ENCODE data around the gene ERBB2.

ERBB2 gene

GRCh38 chr17:39674179-39674578 is 25.7 kb upstream of the ERBB2 start:
- no peaks in the 10 kb centered on the region for H3K4me1 ChIP-seq (ENCODE audit: control insufficient read depth, insufficient read depth, low read length, unreplicated experiment)
- no peak overlapping the region for H3K4me3 ChIP-seq (ENCODE audit: low read depth, low read length)
- H3K27ac ChIP-seq (ENCODE audit: low read depth, low read length): no peak overlapping the region
- H3K79me2 ChIP-seq (ENCODE audit: control insufficient read depth, insufficient read depth, low read length, unreplicated experiment): no peaks in the 10 kb centered on the region
- H3K27me3 ChIP-seq (ENCODE audit: insufficient read depth, low read length): peaks cover 7% of the 10 kb centered on the region; the same call in 1 of the 2 replicates
- no peak overlapping the region for H2AFZ ChIP-seq (ENCODE audit: low read length, unreplicated experiment)
- no peaks in the 10 kb centered on the region for H3K36me3 ChIP-seq (ENCODE audit: insufficient read depth, low read length)

- Histone ChIP-seq H3K79me2 (ENCODE audit: control insufficient read depth, insufficient read depth, low read length, unreplicated experiment) (no peaks in the 10 kb centered on the region), H3K4me1 (ENCODE audit: control insufficient read depth, insufficient read depth, low read length, unreplicated experiment) (no peaks in the 10 kb centered on the region), H3K27ac (ENCODE audit: low read depth, low read length) (no peak overlapping the region), H3K36me3 (ENCODE audit: insufficient read depth, low read length) (no peaks in the 10 kb centered on the region), H3K4me3 (ENCODE audit: low read depth, low read length) (no peak overlapping the region), H2AFZ (ENCODE audit: low read length, unreplicated experiment) (no peak overlapping the region), H3K27me3 (ENCODE audit: insufficient read depth, low read length) (0 out of 2 replicates have a peak, but pooled peaks cover 3% of the 10 kb centered on the region)
Measured at GRCh38 chr17:39674702-39675389, 25.0 kb upstream of the ERBB2 start.

GRCh38 chr17:39675390-39676082 is 24.3 kb upstream of the ERBB2 start:
- Histone ChIP-seq H3K4me3 (ENCODE audit: low read depth, low read length) (no peak overlapping the region), H3K4me1 (ENCODE audit: control insufficient read depth, insufficient read depth, low read length, unreplicated experiment) (no peaks in the 10 kb centered on the region), H3K27me3 (ENCODE audit: insufficient read depth, low read length) (0 out of 2 replicates have a peak, but pooled peaks cover 1% of the 10 kb centered on the region), H2AFZ (ENCODE audit: low read length, unreplicated experiment) (no peak overlapping the region), H3K27ac (ENCODE audit: low read depth, low read length) (no peak overlapping the region), H3K79me2 (ENCODE audit: control insufficient read depth, insufficient read depth, low read length, unreplicated experiment) (no peaks in the 10 kb centered on the region), H3K36me3 (ENCODE audit: insufficient read depth, low read length) (no peaks in the 10 kb centered on the region)

- Histone ChIP-seq H3K4me1 (ENCODE audit: control insufficient read depth, insufficient read depth, low read length, unreplicated experiment) (no peaks in the 10 kb centered on the region), H3K4me3 (ENCODE audit: low read depth, low read length) (no peak overlapping the region), H3K27me3 (ENCODE audit: insufficient read depth, low read length) (no peaks in the 10 kb centered on the region), H3K79me2 (ENCODE audit: control insufficient read depth, insufficient read depth, low read length, unreplicated experiment) (no peaks in the 10 kb centered on the region), H3K36me3 (ENCODE audit: insufficient read depth, low read length) (no peaks in the 10 kb centered on the region), H2AFZ (ENCODE audit: low read length, unreplicated experiment) (no peak overlapping the region), H3K27ac (ENCODE audit: low read depth, low read length) (no peak overlapping the region)
Measured at GRCh38 chr17:39676198-39676819, 23.6 kb upstream of the ERBB2 start.

- Histone ChIP-seq H3K4me3 (ENCODE audit: low read depth, low read length) (no peak overlapping the region), H3K79me2 (ENCODE audit: control insufficient read depth, insufficient read depth, low read length, unreplicated experiment) (no peaks in the 10 kb centered on the region), H3K27ac (ENCODE audit: low read depth, low read length) (no peak overlapping the region), H3K4me1 (ENCODE audit: control insufficient read depth, insufficient read depth, low read length, unreplicated experiment) (no peaks in the 10 kb centered on the region), H2AFZ (ENCODE audit: low read length, unreplicated experiment) (no peak overlapping the region), H3K36me3 (ENCODE audit: insufficient read depth, low read length) (no peaks in the 10 kb centered on the region), H3K27me3 (ENCODE audit: insufficient read depth, low read length) (no peaks in the 10 kb centered on the region)
Measured at GRCh38 chr17:39677072-39677471, 22.8 kb upstream of the ERBB2 start.

GRCh38 chr17:39677542-39678339 is 22.1 kb upstream of the ERBB2 start:
- Histone ChIP-seq H3K36me3 (ENCODE audit: insufficient read depth, low read length) (no peaks in the 10 kb centered on the region), H3K27me3 (ENCODE audit: insufficient read depth, low read length) (no peaks in the 10 kb centered on the region), H3K79me2 (ENCODE audit: control insufficient read depth, insufficient read depth, low read length, unreplicated experiment) (no peaks in the 10 kb centered on the region), H3K27ac (ENCODE audit: low read depth, low read length) (no peak overlapping the region), H3K4me1 (ENCODE audit: control insufficient read depth, insufficient read depth, low read length, unreplicated experiment) (no peaks in the 10 kb centered on the region), H2AFZ (ENCODE audit: low read length, unreplicated experiment) (no peak overlapping the region), H3K4me3 (ENCODE audit: low read depth, low read length) (no peak overlapping the region)

GRCh38 chr17:39678340-39679116 is 21.3 kb upstream of the ERBB2 start:
- Histone ChIP-seq H3K36me3 (ENCODE audit: insufficient read depth, low read length) (no peaks in the 10 kb centered on the region), H3K4me3 (ENCODE audit: low read depth, low read length) (no peak overlapping the region), H3K4me1 (ENCODE audit: control insufficient read depth, insufficient read depth, low read length, unreplicated experiment) (no peaks in the 10 kb centered on the region), H3K27ac (ENCODE audit: low read depth, low read length) (no peak overlapping the region), H2AFZ (ENCODE audit: low read length, unreplicated experiment) (no peak overlapping the region), H3K27me3 (ENCODE audit: insufficient read depth, low read length) (no peaks in the 10 kb centered on the region), H3K79me2 (ENCODE audit: control insufficient read depth, insufficient read depth, low read length, unreplicated experiment) (no peaks in the 10 kb centered on the region)

GRCh38 chr17:39679521-39680192 is 20.2 kb upstream of the ERBB2 start:
- Histone ChIP-seq H3K79me2 (ENCODE audit: control insufficient read depth, insufficient read depth, low read length, unreplicated experiment) (no peaks in the 10 kb centered on the region), H3K36me3 (ENCODE audit: insufficient read depth, low read length) (no peaks in the 10 kb centered on the region), H3K27me3 (ENCODE audit: insufficient read depth, low read length) (no peaks in the 10 kb centered on the region), H2AFZ (ENCODE audit: low read length, unreplicated experiment) (no peak overlapping the region), H3K4me1 (ENCODE audit: control insufficient read depth, insufficient read depth, low read length, unreplicated experiment) (no peaks in the 10 kb centered on the region), H3K27ac (ENCODE audit: low read depth, low read length) (no peak overlapping the region), H3K4me3 (ENCODE audit: low read depth, low read length) (no peak overlapping the region)

GRCh38 chr17:39683295-39683939 is 16.4 kb upstream of the ERBB2 start:
- Histone ChIP-seq H3K4me3 (ENCODE audit: low read depth, low read length) (no peak overlapping the region), H3K27ac (ENCODE audit: low read depth, low read length) (no peak overlapping the region), H3K36me3 (ENCODE audit: insufficient read depth, low read length) (no peaks in the 10 kb centered on the region), H2AFZ (ENCODE audit: low read length, unreplicated experiment) (no peak overlapping the region), H3K4me1 (ENCODE audit: control insufficient read depth, insufficient read depth, low read length, unreplicated experiment) (peaks cover 4% of the 10 kb centered on the region), H3K79me2 (ENCODE audit: control insufficient read depth, insufficient read depth, low read length, unreplicated experiment) (no peaks in the 10 kb centered on the region), H3K27me3 (ENCODE audit: insufficient read depth, low read length) (no peaks in the 10 kb centered on the region)

Measured in ACC112 (cell line).